ENCODE measurements around the gene LYL1. TPM values are rescaled to one million over a fixed set of nuclear protein-coding genes. Genes with fewer than 3 reads are reported as not detected.

LYL1 gene
- total and polyA plus RNA-seq, 2 of the 13 experiments (the other 11 are each of a cell fraction or from before 2014, with no cell fraction given) = 0.75 to 0.92 TPM

DNA sequence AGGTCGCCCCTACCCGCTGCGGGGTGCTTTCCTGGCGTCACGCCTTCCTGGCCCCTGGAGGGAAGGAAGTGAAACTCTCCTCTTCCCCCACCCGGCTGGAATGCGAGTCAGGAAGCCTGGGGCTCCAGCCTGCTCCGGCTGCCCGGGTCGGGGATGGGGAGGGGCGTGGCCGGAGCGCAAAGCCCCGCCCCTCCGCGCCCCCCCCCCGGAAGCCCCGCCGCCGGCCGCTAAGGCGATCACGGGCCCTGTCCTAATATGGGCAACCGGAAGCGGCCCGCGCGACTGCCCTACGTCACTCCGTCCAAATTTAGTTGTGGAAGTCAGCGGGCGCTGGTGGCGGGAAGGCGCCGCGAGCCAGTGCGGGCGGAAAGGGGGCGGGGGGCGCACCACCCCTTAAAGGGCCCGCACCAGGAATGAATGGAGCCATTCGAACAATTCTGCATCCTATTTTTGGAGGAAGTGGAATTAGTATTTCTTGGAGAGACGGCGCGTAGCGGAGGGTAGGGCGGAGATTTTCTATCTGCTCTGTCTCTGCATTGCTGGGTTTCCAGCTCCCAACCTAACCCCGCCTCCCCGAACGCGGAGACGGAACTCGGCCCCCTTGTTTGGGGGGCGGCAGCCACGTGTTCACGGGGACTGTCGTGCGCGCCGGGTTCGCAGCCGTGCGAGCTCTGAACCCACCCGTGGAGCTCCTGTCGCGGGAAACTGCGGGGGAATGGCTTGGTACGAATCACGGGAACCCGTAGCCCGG, 49.1 kb upstream of the LYL1 start (continued):
- TF ChIP-seq, protein P1, sequence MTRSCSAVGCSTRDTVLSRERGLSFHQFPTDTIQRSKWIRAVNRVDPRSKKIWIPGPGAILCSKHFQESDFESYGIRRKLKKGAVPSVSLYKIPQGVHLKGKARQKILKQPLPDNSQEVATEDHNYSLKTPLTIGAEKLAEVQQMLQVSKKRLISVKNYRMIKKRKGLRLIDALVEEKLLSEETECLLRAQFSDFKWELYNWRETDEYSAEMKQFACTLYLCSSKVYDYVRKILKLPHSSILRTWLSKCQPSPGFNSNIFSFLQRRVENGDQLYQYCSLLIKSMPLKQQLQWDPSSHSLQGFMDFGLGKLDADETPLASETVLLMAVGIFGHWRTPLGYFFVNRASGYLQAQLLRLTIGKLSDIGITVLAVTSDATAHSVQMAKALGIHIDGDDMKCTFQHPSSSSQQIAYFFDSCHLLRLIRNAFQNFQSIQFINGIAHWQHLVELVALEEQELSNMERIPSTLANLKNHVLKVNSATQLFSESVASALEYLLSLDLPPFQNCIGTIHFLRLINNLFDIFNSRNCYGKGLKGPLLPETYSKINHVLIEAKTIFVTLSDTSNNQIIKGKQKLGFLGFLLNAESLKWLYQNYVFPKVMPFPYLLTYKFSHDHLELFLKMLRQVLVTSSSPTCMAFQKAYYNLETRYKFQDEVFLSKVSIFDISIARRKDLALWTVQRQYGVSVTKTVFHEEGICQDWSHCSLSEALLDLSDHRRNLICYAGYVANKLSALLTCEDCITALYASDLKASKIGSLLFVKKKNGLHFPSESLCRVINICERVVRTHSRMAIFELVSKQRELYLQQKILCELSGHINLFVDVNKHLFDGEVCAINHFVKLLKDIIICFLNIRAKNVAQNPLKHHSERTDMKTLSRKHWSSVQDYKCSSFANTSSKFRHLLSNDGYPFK (CRISPR knock-in tag; IDR thresholded peaks at IDR 0.05; ENCODE audit: borderline replicate concordance) = peak; percentile 27; the same call in 1 of the 2 replicates
- TF ChIP-seq SMYD3 (CRISPR knock-in tag; IDR thresholded peaks at IDR 0.05) = 0 out of 2 replicates have a peak, but pooled peaks have one; percentile 34
- TF ChIP-seq ZNF280D (CRISPR knock-in tag; IDR thresholded peaks at IDR 0.05) = no peak
- TF ChIP-seq ZBTB3 (CRISPR knock-in tag; IDR thresholded peaks at IDR 0.05; ENCODE audit: borderline replicate concordance, low read depth) = peak; percentile 89; the same call in 1 of the 2 replicates
- TF ChIP-seq, protein P2, sequence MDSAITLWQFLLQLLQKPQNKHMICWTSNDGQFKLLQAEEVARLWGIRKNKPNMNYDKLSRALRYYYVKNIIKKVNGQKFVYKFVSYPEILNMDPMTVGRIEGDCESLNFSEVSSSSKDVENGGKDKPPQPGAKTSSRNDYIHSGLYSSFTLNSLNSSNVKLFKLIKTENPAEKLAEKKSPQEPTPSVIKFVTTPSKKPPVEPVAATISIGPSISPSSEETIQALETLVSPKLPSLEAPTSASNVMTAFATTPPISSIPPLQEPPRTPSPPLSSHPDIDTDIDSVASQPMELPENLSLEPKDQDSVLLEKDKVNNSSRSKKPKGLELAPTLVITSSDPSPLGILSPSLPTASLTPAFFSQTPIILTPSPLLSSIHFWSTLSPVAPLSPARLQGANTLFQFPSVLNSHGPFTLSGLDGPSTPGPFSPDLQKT (CRISPR knock-in tag; IDR thresholded peaks at IDR 0.05; ENCODE audit: borderline replicate concordance) = peak; percentile 92; the same call in 1 of the 2 replicates
- TF ChIP-seq HOXA5 (CRISPR knock-in tag; IDR thresholded peaks at IDR 0.05) = peak; percentile 37; the same call in 1 of the 2 replicates
- TF ChIP-seq ZNF607 (CRISPR knock-in tag; IDR thresholded peaks at IDR 0.05; ENCODE audit: borderline replicate concordance) = peak; percentile 87
- TF ChIP-seq MAF1 (CRISPR knock-in tag; IDR thresholded peaks at IDR 0.05; ENCODE audit: borderline replicate concordance) = 0 out of 2 replicates have a peak, but pooled peaks have one; percentile 42
- no peak for TF ChIP-seq CEBPZ (IDR thresholded peaks at IDR 0.05; ENCODE audit: low read length)
- no peak for TF ChIP-seq ZNF17 (CRISPR knock-in tag; IDR thresholded peaks at IDR 0.05)
- TF ChIP-seq ZNF674 (CRISPR knock-in tag; IDR thresholded peaks at IDR 0.05; ENCODE audit: low read depth) = no peak
- peak; percentile 74; the same call in 1 of the 3 replicates for TF ChIP-seq MXI1 (IDR thresholded peaks at IDR 0.05; ENCODE audit: borderline replicate concordance, low read depth, low read length)
- TF ChIP-seq NR2F2 (IDR thresholded peaks at IDR 0.05; ENCODE audit: borderline replicate concordance, low read depth) = no peak
- TF ChIP-seq EP300 (IDR thresholded peaks at IDR 0.05; ENCODE audit: low read depth in 2 of 2, low read length in 2 of 2) = no peak
- no peak for TF ChIP-seq EP300 (CRISPR knock-in tag; IDR thresholded peaks at IDR 0.05; ENCODE audit: borderline replicate concordance)
